ENCODE measurements around the gene ADAM10.
"Not testable (repeated sequence)": the region's sequence is repeated elsewhere in the genome, so short reads cannot be mapped to it uniquely, and the experiment has no call there.

ADAM10 gene

GRCh38 chr15:58605931-58606530 lies 143.5 kb downstream of the ADAM10 start:
- H3K4me3 ChIP-seq (ENCODE audit: low read depth, low read length): no peak overlapping the region
- no peak for TF ChIP-seq CTCF (IDR thresholded peaks at IDR 0.05; ENCODE audit: low read depth, low read length)
- DNase-seq (ENCODE audit: low read depth, low spot score): no peak
- in situ Hi-C loops (cut with HindIII; ENCODE audit: low sequenced_read_pairs): no loop called here

- no peak for TF ChIP-seq CTCF (IDR thresholded peaks at IDR 0.05; ENCODE audit: low read depth, low read length)
- in situ Hi-C loops (cut with HindIII; ENCODE audit: low sequenced_read_pairs): no loop called here
- no peak for DNase-seq (ENCODE audit: low read depth, low spot score)
Observed at GRCh38 chr15:58604455-58604923, 145.0 kb downstream of the ADAM10 start.

GRCh38 chr15:58603927-58604326 lies 145.6 kb downstream of the ADAM10 start:
- in situ Hi-C loops (cut with HindIII; ENCODE audit: low sequenced_read_pairs): not testable (repeated sequence)

More at GRCh38 chr15:58604455-58604923, 145.0 kb downstream of the ADAM10 start:
- no peak overlapping the region for H3K4me3 ChIP-seq (ENCODE audit: low read depth, low read length)

GRCh38 chr15:58602823-58603222 lies 146.7 kb downstream of the ADAM10 start:
- TF ChIP-seq CTCF (IDR thresholded peaks at IDR 0.05; ENCODE audit: low read depth, low read length): no peak
- DNase-seq (ENCODE audit: low read depth, low spot score): no peak
- no peak overlapping the region for H3K4me3 ChIP-seq (ENCODE audit: low read depth, low read length)
- in situ Hi-C loops (cut with HindIII; ENCODE audit: low sequenced_read_pairs): no loop called here

More at GRCh38 chr15:58603927-58604326, 145.6 kb downstream of the ADAM10 start:
- H3K4me3 ChIP-seq (ENCODE audit: low read depth, low read length); DNase-seq (ENCODE audit: low read depth, low spot score): not testable (repeated sequence)

GRCh38 chr15:58598829-58599210 lies 150.7 kb downstream of the ADAM10 start:
- no peak overlapping the region for H3K4me3 ChIP-seq (ENCODE audit: low read depth, low read length)
- DNase-seq (ENCODE audit: low read depth, low spot score): no peak
- in situ Hi-C loops (cut with HindIII; ENCODE audit: low sequenced_read_pairs): no loop called here
- no peak for TF ChIP-seq CTCF (IDR thresholded peaks at IDR 0.05; ENCODE audit: low read depth, low read length)

GRCh38 chr15:58597943-58598828 lies 151.3 kb downstream of the ADAM10 start:
- no peak overlapping the region for H3K4me3 ChIP-seq (ENCODE audit: low read depth, low read length)
- in situ Hi-C loops (cut with HindIII; ENCODE audit: low sequenced_read_pairs): no loop called here
- TF ChIP-seq CTCF (IDR thresholded peaks at IDR 0.05; ENCODE audit: low read depth, low read length): no peak
- DNase-seq (ENCODE audit: low read depth, low spot score): no peak

All from astrocyte of the spinal cord (primary cell).